ENCODE data around the gene MVK. TPM values are rescaled to one million over a fixed set of nuclear protein-coding genes. Genes with fewer than 3 reads are reported as not detected.

Gene MVK
- total RNA-seq, 3 donors from 2014 or later = 8.8 to 18.4 (median 17.6) TPM

DNA sequence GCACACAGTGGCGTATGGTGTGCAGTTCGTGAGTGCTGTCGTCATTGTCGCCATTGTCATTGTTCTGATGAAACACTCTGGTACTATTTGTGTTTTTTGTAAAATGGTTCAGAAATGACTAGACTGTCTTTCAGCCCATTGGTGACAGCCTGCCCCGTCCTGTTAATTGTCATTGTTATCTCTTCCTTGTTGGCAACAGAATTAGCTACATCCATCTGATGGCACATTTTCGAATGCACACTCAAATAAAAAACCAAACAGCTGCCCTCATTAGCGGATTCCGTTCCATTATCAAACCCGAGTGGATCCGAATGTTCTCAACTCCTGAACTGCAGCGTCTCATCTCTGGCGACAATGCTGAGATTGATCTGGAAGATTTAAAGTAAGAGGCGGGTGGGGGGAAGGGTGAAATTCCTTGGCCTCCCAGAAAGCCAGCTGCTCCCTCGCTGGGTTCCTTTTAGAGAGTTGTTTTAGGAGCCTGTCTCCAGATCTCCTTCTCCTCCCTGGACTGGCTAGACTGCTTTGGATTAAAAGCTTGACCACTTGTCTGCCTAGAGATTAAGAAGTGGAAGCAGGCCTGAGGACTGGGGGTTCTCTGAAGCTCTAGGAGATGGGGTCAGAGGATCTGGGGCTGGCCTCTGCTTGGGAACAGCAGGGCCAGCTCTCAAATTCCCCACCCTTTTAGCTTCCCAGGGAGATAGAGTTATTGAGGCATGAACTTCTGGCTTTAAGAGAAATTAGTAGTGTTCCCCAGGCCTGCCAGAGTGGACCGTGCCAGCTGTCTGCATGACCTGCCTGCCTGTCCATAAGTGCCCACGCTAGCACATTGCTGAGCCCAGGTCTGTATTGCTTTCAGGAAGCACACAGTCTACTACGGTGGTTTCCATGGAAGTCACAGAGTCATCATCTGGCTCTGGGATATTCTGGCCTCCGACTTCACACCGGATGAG is 43.6 kb upstream of the MVK start:
- TF ChIP-seq POLR2AphosphoS5 (IDR thresholded peaks at IDR 0.05) = no peak
- TF ChIP-seq, protein P1, sequence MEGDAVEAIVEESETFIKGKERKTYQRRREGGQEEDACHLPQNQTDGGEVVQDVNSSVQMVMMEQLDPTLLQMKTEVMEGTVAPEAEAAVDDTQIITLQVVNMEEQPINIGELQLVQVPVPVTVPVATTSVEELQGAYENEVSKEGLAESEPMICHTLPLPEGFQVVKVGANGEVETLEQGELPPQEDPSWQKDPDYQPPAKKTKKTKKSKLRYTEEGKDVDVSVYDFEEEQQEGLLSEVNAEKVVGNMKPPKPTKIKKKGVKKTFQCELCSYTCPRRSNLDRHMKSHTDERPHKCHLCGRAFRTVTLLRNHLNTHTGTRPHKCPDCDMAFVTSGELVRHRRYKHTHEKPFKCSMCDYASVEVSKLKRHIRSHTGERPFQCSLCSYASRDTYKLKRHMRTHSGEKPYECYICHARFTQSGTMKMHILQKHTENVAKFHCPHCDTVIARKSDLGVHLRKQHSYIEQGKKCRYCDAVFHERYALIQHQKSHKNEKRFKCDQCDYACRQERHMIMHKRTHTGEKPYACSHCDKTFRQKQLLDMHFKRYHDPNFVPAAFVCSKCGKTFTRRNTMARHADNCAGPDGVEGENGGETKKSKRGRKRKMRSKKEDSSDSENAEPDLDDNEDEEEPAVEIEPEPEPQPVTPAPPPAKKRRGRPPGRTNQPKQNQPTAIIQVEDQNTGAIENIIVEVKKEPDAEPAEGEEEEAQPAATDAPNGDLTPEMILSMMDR (IDR thresholded peaks at IDR 0.05) = no peak
- TF ChIP-seq POLR2A (IDR thresholded peaks at IDR 0.05) = no peak
- Histone ChIP-seq H3K4me1 (no peaks in the 10 kb centered on the region), H3K4me3 (no peak overlapping the region), H3K9me3 (no peaks in the 10 kb centered on the region), H3K27ac (no peak overlapping the region), H3K27me3 (no peaks in the 10 kb centered on the region), H3K36me3 (peaks cover 17% of the 10 kb centered on the region)
- intact Hi-C loops (cut with DNase I; ENCODE audit: low total_unique reads) = no loop called here
- DNase-seq (ENCODE audit: low spot score in 2 of 2) = no peak

DNA sequence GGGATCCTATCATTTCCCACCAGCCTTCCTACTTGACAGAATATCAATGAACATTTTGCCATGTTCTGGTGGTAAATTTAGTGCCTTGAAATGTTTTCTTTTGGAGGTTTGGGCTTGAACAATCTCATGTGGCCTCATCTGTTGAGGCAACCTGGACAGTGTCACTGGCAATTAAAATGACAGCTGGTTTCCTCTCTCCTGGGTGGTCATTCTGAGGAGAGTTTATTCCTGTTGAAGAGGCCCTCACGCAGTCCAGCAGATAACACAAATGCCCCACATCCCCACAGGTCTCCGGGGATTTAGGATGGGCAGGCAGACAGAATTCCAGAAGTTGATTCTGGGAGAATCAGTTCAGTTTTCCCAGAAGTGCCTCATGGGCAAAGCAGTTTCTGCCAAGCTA is 42.2 kb upstream of the MVK start:
- H3K9me3 ChIP-seq = no peaks in the 10 kb centered on the region
- intact Hi-C loops (cut with DNase I; ENCODE audit: low total_unique reads) = no loop called here
- H3K36me3 ChIP-seq = peaks cover 21% of the 10 kb centered on the region
- TF ChIP-seq, protein P1 (IDR thresholded peaks at IDR 0.05) = no peak
- TF ChIP-seq POLR2AphosphoS5 (IDR thresholded peaks at IDR 0.05) (no peak), POLR2A (IDR thresholded peaks at IDR 0.05) (no peak)
- DNase-seq (ENCODE audit: low spot score in 2 of 2) = no peak
- H3K27me3 ChIP-seq = no peaks in the 10 kb centered on the region
- H3K4me1 ChIP-seq = no peaks in the 10 kb centered on the region
- no peak overlapping the region for H3K4me3 ChIP-seq
- no peak overlapping the region for H3K27ac ChIP-seq

DNA sequence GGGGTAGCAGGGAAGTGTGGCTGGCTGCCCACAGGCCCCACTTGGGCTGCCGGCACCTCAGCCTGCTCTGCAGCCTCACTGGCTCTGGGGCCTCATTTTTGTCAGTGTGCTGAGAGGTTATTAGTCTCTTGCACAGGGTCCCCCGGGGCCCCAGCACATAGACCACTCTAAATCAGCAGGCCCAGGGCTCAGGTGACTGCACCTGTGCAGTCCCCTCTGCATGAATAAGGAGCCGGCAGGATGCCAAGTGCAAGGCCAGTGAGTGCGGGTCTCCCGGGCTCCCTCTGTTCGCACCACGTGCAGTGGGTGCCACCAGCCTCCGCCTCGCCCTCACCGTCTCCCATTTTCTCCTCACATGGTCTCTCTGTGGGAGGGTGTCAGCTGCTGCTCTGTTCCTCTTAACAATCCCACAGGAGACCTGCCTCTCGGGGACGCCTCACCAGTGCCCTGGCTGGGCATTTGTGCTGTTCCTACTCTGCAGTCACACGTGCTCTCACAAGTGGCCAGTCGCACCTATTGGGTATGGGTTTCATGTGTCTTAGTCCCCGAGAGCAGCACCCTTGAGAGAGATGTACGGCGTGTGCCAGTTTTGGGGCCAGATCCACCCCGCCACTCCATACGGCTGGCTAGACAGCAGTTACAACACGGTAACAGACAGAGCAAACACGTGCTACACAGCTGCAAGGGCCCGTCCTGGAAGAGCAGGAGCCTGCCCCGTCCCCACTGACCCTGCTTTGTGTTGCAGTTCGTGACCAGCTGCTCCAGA is 40.7 kb upstream of the MVK start:
- peaks cover 21% of the 10 kb centered on the region for H3K36me3 ChIP-seq
- intact Hi-C loops (cut with DNase I; ENCODE audit: low total_unique reads) = no loop called here

DNA sequence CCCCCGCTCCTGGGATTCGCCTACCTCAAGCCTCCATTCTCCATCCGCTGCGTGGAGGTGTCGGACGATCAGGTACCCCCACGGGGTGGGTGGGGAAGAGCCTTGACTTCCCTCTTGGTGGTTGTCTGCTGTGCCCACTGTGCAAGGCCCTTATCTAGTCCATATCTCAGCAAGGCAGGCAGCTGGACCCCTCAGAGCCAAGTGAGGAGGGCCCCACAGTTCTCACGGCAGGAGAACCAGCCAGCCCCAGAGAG is 40.2 kb upstream of the MVK start:
- Histone ChIP-seq H3K4me3 (no peak overlapping the region), H3K4me1 (no peaks in the 10 kb centered on the region), H3K27me3 (no peaks in the 10 kb centered on the region), H3K9me3 (no peaks in the 10 kb centered on the region), H3K27ac (no peak overlapping the region), H3K36me3 (peaks cover 21% of the 10 kb centered on the region)
- TF ChIP-seq POLR2A (IDR thresholded peaks at IDR 0.05) = no peak
- no peak for TF ChIP-seq POLR2AphosphoS5 (IDR thresholded peaks at IDR 0.05)
- TF ChIP-seq, protein P1 (IDR thresholded peaks at IDR 0.05) = no peak
- intact Hi-C loops (cut with DNase I; ENCODE audit: low total_unique reads) = no loop called here
- no peak for DNase-seq (ENCODE audit: low spot score in 2 of 2)

More for the DNA sequence above, 40.7 kb upstream of the MVK start:
- no peak for DNase-seq (ENCODE audit: low spot score in 2 of 2)
- no peak overlapping the region for H3K4me3 ChIP-seq
- TF ChIP-seq POLR2A (IDR thresholded peaks at IDR 0.05) (no peak), POLR2AphosphoS5 (IDR thresholded peaks at IDR 0.05) (no peak)
- TF ChIP-seq, protein P1 (IDR thresholded peaks at IDR 0.05) = no peak
- H3K27ac ChIP-seq = no peak overlapping the region
- no peaks in the 10 kb centered on the region for H3K9me3 ChIP-seq
- H3K27me3 ChIP-seq = no peaks in the 10 kb centered on the region
- no peaks in the 10 kb centered on the region for H3K4me1 ChIP-seq

DNA sequence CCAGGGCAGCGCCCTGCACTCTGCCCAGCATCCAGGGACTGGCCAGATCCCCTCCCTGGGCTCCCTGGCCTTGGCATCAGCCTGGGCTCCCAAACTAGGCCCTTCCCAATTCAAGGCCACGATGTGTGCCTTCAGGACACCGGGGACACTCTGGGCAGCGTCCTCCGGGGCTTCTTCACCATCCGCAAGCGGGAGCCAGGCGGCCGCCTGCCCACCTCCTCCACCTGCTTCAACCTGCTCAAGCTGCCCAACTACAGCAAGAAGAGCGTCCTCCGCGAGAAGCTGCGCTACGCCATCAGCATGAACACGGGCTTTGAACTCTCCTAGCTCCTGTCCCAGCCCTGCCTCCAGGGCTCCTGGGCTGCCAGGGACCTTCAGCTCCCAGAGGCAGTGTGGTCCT is 39.1 kb upstream of the MVK start:
- Histone ChIP-seq H3K9me3 (no peaks in the 10 kb centered on the region), H3K36me3 (peaks cover 21% of the 10 kb centered on the region), H3K4me3 (no peak overlapping the region), H3K27ac (no peak overlapping the region), H3K4me1 (no peaks in the 10 kb centered on the region), H3K27me3 (no peaks in the 10 kb centered on the region)
- intact Hi-C loops (cut with DNase I; ENCODE audit: low total_unique reads) = no loop called here
- DNase-seq (ENCODE audit: low spot score in 2 of 2) = no peak
- TF ChIP-seq POLR2A (IDR thresholded peaks at IDR 0.05) (no peak), POLR2AphosphoS5 (IDR thresholded peaks at IDR 0.05) (no peak)
- TF ChIP-seq, protein P1 (IDR thresholded peaks at IDR 0.05) = no peak

All from breast epithelium (tissue), 4 donors.